GM19328 (cell line): Measurements from ENCODE around the gene HMG20A.

Source experiments
- ATAC-seq: cut with Tn5 transposase; IDR thresholded peaks from one replicate; pipeline ENCODE4 v1.9.1; 2021; ENCODE audit warnings: mild to moderate bottlenecking, moderate library complexity; ENCODE audit not compliant: unreplicated experiment

HMG20A gene

GRCh38 chr15:77475001-77475400 lies 54.3 kb downstream of the HMG20A start:
- no peak for ATAC-seq

DNA sequence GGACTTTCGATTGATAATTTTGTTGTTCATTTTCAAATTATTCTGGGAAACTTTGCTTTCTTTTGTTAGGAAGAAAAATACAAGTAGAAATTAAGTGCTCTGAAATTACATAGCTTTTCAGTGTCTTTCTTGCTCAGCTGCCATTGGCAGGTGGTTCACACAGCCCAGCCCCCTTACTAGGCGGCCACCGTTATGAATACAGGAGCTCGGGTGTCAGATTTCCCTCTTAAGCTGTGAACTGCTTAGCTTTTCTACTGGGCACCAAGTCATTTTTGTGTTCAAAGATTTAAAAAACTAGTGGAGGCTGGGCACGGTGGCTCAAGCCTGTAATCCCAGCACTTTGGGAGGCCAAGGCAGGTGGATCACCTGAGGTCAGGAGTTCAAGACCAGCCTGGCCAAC lies 55.2 kb downstream of the HMG20A start:
- ATAC-seq = no peak

GRCh38 chr15:77476995-77477394 lies 56.3 kb downstream of the HMG20A start:
- ATAC-seq = no peak

DNA sequence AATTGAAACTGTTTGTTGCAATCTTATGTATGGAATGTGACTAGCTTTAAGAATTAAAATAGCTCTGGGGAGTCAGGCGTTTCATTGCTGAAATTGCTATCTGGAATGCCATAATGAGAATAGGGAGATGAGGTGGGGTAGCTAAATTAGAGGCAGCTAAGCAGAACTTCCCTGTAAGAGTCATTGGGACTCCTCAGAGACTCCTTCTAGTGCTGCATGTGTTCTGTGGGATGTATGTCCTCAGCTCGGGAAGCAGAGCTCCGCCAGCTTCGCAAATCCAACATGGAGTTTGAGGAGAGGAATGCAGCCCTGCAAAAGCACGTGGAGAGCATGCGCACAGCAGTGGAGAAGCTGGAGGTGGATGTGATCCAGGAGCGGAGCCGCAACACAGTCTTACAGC lies 57.4 kb downstream of the HMG20A start:
- ATAC-seq = no peak

GRCh38 chr15:77479015-77479414 lies 58.3 kb downstream of the HMG20A start:
- ATAC-seq = no peak

DNA sequence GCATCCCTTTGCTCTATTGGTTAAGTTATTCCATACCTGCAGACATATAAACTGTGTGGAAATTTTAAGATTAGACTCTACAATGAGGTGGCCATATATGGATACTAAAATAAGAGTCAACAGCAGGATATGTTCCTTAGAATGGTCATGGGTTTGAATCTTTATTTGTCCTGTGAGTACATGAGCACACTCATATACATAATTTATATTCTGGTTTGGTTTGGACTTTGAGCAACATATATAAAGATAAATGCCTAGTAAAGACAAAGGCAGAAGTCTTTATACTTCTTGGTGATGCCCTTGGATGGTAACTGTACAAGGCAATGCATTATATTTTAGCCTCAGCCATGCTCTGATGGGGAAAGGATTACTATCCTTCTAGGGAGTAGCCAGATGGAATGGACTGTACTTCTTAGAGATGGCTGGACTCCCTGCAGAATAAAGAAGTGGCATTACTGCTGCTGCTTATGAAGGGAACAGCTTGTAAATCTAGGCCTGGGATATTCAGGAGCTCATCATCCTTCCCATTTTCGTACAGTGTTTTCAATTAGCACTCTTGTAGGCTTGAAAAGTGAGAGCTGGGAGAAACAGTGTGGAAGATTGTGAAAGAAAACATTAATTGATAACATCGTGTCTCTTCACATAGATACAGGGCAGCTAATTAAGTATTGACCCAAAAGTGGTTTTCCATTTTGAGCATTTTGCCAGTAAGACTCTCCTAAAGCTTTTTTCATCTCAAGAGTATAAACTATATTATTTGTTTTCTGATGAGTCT lies 60.4 kb downstream of the HMG20A start:
- ATAC-seq = no peak

GRCh38 chr15:77481670-77482069 lies 61.0 kb downstream of the HMG20A start:
- no peak for ATAC-seq

DNA sequence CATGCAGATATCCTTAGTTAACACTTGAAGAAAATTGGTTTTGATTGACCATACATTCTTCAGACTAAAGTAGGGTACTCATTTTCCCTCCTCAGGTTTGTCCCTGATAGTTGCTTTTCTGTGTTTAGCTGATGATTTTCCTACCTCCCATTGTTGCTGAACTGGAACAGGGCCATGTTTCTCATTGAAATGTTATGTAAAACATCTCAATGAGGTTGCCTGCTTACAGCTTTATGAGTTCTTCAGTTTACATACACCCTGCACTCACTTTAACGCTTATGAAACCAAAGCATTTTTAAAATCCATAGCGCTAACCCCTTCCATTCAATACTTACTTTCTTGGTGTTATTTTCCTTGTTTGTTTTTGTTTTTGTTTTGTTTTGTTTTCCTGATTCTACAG lies 61.9 kb downstream of the HMG20A start:
- ATAC-seq = no peak

GRCh38 chr15:77483425-77484140 lies 62.9 kb downstream of the HMG20A start:
- ATAC-seq = no peak

- ATAC-seq = no peak
Observed at GRCh38 chr15:77484994-77485393, 64.3 kb downstream of the HMG20A start.

- no peak for ATAC-seq
Observed at GRCh38 chr15:77486542-77487468, 66.1 kb downstream of the HMG20A start.

- ATAC-seq = no peak
Observed at GRCh38 chr15:77487469-77487842, 66.8 kb downstream of the HMG20A start.

GRCh38 chr15:77487888-77488287 lies 67.2 kb downstream of the HMG20A start:
- ATAC-seq = no peak

DNA sequence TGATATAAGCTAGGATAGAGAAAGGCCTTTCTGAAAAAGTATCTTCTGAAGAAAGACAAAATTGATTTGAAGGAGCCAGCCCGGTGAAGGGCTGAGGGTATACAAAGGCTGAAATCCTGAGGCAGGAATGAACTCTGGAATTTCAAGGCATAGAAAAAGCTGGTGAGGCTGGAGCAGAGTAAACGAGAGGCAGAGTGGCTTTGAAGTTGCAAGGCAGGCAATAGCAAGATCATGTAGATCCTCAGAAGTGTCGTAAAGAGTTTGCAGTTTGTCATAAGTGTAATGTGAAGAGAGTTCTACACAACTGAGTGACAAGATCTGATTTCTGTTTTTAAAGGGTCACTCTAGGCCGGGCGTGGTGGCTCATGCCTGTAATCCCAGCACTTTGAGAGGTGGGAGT lies 69.0 kb downstream of the HMG20A start:
- no peak for ATAC-seq

DNA sequence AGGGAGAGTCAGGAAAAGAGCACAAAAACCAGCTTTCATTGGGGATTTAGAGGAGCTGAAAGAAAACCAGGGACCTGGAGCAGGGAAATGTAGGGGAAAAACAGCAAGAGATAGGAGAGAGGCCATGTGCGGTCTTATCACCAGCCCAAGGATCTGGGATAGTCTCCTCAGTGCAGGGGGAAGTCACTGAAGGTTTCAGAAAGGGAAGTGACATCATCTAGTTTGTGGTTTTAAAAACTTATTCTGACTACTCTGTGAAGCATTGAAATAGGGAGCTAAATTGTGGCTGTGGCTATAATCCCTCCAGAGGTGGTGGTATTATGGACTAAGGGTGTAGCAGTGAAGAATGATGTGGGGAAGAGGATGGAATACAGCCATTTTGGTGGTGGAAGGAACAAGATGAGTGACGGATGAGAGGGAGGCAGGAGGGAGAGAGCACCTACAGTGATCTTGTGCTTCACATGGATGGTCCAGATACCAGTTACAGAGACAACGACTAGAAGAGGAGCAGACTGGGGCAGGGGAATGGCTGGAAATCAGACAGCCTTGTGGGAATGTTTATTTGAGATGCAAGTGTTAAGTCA lies 72.7 kb downstream of the HMG20A start:
- no peak for ATAC-seq

- ATAC-seq = no peak
Observed at GRCh38 chr15:77494073-77494867, 73.6 kb downstream of the HMG20A start.

DNA sequence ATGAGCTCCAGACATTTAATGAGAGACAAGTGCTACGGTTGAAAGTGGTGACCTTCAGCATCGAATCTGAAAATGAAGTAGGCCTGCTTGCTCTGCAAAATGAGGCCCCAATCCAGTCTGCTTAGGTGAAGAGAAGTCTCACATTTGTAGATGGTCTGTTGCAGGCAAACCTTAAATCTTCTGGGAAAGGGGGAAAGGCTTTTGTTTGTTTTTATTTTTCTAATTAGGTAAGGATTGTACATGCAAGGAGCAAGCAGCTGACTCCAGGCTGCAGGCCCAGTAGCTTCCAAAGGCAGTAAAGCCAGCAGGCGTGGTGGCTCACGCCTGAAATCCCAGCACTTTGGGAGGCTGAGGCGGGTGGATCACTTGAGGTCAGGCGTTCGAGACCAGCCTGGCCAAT lies 74.3 kb downstream of the HMG20A start:
- no peak for ATAC-seq

GRCh38 chr15:77495838-77496596 lies 75.3 kb downstream of the HMG20A start:
- ATAC-seq = no peak

GRCh38 chr15:77496715-77497109 lies 76.0 kb downstream of the HMG20A start:
- no peak for ATAC-seq
